Esophagus squamous epithelium (tissue), 5 donors: Measurements from ENCODE around the gene KCNK17. TPM values are rescaled to one million over a fixed set of nuclear protein-coding genes. Genes with fewer than 3 reads are reported as not detected.

Experiments
- DNase-seq: peaks from one replicate; lab custom pipeline; 2025; lab: John Stamatoyannopoulos, UW
- H3K27ac ChIP-seq, 4 donors: fragments of 200-600 bp; sonication (generic); one replicate each; pipeline ENCODE4 v1.5.1; 2016 to 2019; ENCODE audit warnings: mild to moderate bottlenecking in 1 of 4
- H3K27me3 ChIP-seq, 4 donors: fragments of 200-600 bp; sonication (generic); 1 replicate in 3 of 4; 2 replicates in 1 of 4; pipeline versions ENCODE4 v1.5.1 to v1.6.0; 2017 to 2021; ENCODE audit warnings: antibody characterized with exemption in 1 of 4
- H3K36me3 ChIP-seq, 3 donors: fragments of 200-600 bp; sonication (generic); one replicate each; pipeline ENCODE4 v1.5.1; 2016 to 2019
- H3K4me1 ChIP-seq, 3 donors: fragments of 200-600 bp; sonication (generic); one replicate each; pipeline ENCODE4 v1.5.1; 2017 to 2019
- H3K4me3 ChIP-seq, 4 donors: fragments of 200-600 bp; sonication (generic); 1 replicate in 3 of 4; 2 replicates in 1 of 4; pipeline ENCODE4 v1.5.1; 2016 to 2019; ENCODE audit warnings: mild to moderate bottlenecking in 2 of 4, moderate library complexity in 1 of 4
- H3K9me3 ChIP-seq, 3 donors: fragments of 200-600 bp; sonication (generic); one replicate each; pipeline ENCODE4 v1.5.1; 2016 to 2019
- POLR2A ChIP-seq, 4 donors: fragments of 450-650 bp; IDR thresholded peaks; one replicate each; pipeline ENCODE4 v1.6.1; 2017; ENCODE audit warnings: antibody characterized with exemption in 4 of 4, mild to moderate bottlenecking in 4 of 4, moderate library complexity in 3 of 4
- WGBS, 2 donors: methylation state at CpG; one replicate each; pipeline ENCODE4 v1.1.5; 2018; 5-methylcytosine and 5-hydroxymethylcytosine counted together
- intact Hi-C: fragments of 100-400 bp; cut with DNase I; formaldehyde crosslinking; loops from one replicate; pipeline ENCODE4 v1.15.0; 2022
- total RNA-seq, 4 donors: library from RNA; depleted of rRNA; stranded (reverse); fragments of >200 nt; gene quantifications; one replicate each; pipeline ENCODE4 v1.1.0, GENCODE V29; 2016
- TF ChIP-seq, protein P1 (sequence below), 6 experiments: fragments of 450-650 bp in 4 of 6; fragments of 200-600 bp in 2 of 6; sonication (generic) in 2 of 6; IDR thresholded peaks; one replicate each; pipeline ENCODE4 v1.5.1; 2016 to 2019; ENCODE audit warnings: antibody characterized with exemption in 6 of 6, mild to moderate bottlenecking in 4 of 6, moderate library complexity in 4 of 6
- donor health status: DM: yes; HTN: yes; CAD: no.

The KCNK17 gene
- total RNA-seq, 4 donors from 2014 or later: 0.31 to 1.2 (median 1.1) TPM; not detected in 1

- no peak overlapping the region for H3K27ac ChIP-seq
- intact Hi-C loops: no loop called here
- H3K4me3 ChIP-seq: no peak overlapping the region
- H3K4me1 ChIP-seq: peaks cover 0 to 7% (median 4%) of the 10 kb centered on the region in 3 donors
- DNase-seq: no peak
- WGBS, 2 donors: 60 to 76% methylated on average over 1 to 3 of the region's 7 CpGs
- TF ChIP-seq POLR2A (IDR thresholded peaks at IDR 0.05): no peak
- TF ChIP-seq, protein P1, sequence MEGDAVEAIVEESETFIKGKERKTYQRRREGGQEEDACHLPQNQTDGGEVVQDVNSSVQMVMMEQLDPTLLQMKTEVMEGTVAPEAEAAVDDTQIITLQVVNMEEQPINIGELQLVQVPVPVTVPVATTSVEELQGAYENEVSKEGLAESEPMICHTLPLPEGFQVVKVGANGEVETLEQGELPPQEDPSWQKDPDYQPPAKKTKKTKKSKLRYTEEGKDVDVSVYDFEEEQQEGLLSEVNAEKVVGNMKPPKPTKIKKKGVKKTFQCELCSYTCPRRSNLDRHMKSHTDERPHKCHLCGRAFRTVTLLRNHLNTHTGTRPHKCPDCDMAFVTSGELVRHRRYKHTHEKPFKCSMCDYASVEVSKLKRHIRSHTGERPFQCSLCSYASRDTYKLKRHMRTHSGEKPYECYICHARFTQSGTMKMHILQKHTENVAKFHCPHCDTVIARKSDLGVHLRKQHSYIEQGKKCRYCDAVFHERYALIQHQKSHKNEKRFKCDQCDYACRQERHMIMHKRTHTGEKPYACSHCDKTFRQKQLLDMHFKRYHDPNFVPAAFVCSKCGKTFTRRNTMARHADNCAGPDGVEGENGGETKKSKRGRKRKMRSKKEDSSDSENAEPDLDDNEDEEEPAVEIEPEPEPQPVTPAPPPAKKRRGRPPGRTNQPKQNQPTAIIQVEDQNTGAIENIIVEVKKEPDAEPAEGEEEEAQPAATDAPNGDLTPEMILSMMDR (IDR thresholded peaks at IDR 0.05): peak in 1 of 6 experiments; percentile 20
- H3K27me3 ChIP-seq: peaks cover 0 to 4% (median 0%) of the 10 kb centered on the region in 4 donors
- no peaks in the 10 kb centered on the region for H3K36me3 ChIP-seq
- no peaks in the 10 kb centered on the region for H3K9me3 ChIP-seq
Measured at GRCh38 chr6:39301606-39302005, 12.6 kb downstream of the KCNK17 start.

GRCh38 chr6:39300739-39301138 lies 13.5 kb downstream of the KCNK17 start:
- no peaks in the 10 kb centered on the region for H3K9me3 ChIP-seq
- TF ChIP-seq POLR2A (IDR thresholded peaks at IDR 0.05): no peak
- TF ChIP-seq, protein P1 (IDR thresholded peaks at IDR 0.05): no peak
- peaks cover 0 to 7% (median 4%) of the 10 kb centered on the region in 3 donors for H3K4me1 ChIP-seq
- H3K27me3 ChIP-seq: peaks cover 0 to 4% (median 0%) of the 10 kb centered on the region in 4 donors
- no peak overlapping the region for H3K4me3 ChIP-seq
- no peaks in the 10 kb centered on the region for H3K36me3 ChIP-seq
- 77 to 84% methylated on average over 6 of the region's 6 CpGs for WGBS, 2 donors
- intact Hi-C loops: no loop called here
- H3K27ac ChIP-seq: no peak overlapping the region
- no peak for DNase-seq

DNA sequence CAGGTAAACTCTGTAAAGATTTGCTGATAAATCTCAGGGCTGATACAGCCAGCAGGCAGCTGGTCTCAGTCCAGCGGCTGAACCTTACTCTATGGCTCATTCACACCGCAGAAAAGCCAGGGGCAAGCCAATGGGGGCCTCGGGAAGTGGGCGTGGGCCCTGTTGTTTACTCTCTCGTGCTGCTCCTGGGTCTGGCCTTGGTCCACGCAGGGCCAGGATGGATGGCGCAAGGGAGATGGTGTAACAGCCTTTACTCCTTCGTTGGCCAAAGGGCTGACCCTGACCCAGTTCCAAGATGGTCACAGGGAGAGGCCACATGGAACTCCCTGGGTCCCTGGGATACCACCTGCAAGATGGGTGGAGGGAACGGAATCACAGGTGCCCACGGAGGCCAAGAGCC lies 16.2 kb downstream of the KCNK17 start:
- H3K4me1 ChIP-seq: peaks cover 0 to 5% (median 4%) of the 10 kb centered on the region in 3 donors
- no peak for TF ChIP-seq POLR2A (IDR thresholded peaks at IDR 0.05)
- TF ChIP-seq, protein P1 (IDR thresholded peaks at IDR 0.05): no peak
- 43 to 71% methylated on average over 5 to 6 of the region's 10 CpGs for WGBS, 2 donors
- H3K27ac ChIP-seq: no peak overlapping the region
- H3K27me3 ChIP-seq: peaks cover 0 to 5% (median 0%) of the 10 kb centered on the region in 4 donors
- H3K36me3 ChIP-seq: no peaks in the 10 kb centered on the region
- intact Hi-C loops: no loop called here
- no peak overlapping the region for H3K4me3 ChIP-seq
- DNase-seq: no peak
- H3K9me3 ChIP-seq: no peaks in the 10 kb centered on the region

- TF ChIP-seq POLR2A (IDR thresholded peaks at IDR 0.05): no peak
- TF ChIP-seq, protein P1 (IDR thresholded peaks at IDR 0.05): no peak
- WGBS, 2 donors: 73 to 74% methylated on average over 16 to 17 of the region's 18 CpGs
- DNase-seq: no peak
- no peaks in the 10 kb centered on the region for H3K4me1 ChIP-seq
- no peak overlapping the region for H3K4me3 ChIP-seq
- H3K9me3 ChIP-seq: no peaks in the 10 kb centered on the region
- H3K27me3 ChIP-seq: peaks cover 0 to 12% (median 0%) of the 10 kb centered on the region in 4 donors
- intact Hi-C loops: no loop called here
- H3K36me3 ChIP-seq: no peaks in the 10 kb centered on the region
- H3K27ac ChIP-seq: no peak overlapping the region
Measured at GRCh38 chr6:39296745-39297640, 17.2 kb downstream of the KCNK17 start.

- Histone ChIP-seq H3K27me3 (peaks cover 0 to 7% (median 0%) of the 10 kb centered on the region in 4 donors), H3K4me1 (no peaks in the 10 kb centered on the region), H3K36me3 (no peaks in the 10 kb centered on the region), H3K27ac (no peak overlapping the region), H3K9me3 (no peaks in the 10 kb centered on the region), H3K4me3 (no peak overlapping the region)
- intact Hi-C loops: no loop called here
- 54 to 58% methylated on average over 3 of the region's 5 CpGs for WGBS, 2 donors
- no peak for DNase-seq
- no peak for TF ChIP-seq POLR2A (IDR thresholded peaks at IDR 0.05)
- TF ChIP-seq, protein P1 (IDR thresholded peaks at IDR 0.05): no peak
Measured at GRCh38 chr6:39295611-39296011, 18.6 kb downstream of the KCNK17 start.
